ENCODE results near the gene RGS6.

DNA sequence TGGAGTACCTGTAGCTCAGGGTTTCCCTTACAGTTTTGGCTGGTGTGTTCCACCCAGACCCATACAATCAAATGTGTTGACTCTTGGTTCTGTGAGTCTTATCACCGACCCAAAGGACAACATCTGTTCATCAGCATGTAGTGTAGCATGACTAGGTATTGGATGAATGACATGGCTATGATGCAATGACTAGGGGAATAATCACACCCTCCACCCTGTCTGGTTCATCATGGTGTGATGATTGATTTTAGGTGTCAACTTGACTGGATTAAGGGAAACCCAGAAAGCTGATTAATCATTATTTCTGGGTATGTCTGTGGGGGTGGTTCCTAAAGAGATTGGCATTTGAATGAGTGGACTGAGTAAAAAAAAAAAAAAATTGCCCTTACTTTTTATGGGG, 650.4 kb downstream of the RGS6 start:
- TF ChIP-seq, protein P1, sequence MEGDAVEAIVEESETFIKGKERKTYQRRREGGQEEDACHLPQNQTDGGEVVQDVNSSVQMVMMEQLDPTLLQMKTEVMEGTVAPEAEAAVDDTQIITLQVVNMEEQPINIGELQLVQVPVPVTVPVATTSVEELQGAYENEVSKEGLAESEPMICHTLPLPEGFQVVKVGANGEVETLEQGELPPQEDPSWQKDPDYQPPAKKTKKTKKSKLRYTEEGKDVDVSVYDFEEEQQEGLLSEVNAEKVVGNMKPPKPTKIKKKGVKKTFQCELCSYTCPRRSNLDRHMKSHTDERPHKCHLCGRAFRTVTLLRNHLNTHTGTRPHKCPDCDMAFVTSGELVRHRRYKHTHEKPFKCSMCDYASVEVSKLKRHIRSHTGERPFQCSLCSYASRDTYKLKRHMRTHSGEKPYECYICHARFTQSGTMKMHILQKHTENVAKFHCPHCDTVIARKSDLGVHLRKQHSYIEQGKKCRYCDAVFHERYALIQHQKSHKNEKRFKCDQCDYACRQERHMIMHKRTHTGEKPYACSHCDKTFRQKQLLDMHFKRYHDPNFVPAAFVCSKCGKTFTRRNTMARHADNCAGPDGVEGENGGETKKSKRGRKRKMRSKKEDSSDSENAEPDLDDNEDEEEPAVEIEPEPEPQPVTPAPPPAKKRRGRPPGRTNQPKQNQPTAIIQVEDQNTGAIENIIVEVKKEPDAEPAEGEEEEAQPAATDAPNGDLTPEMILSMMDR (IDR thresholded peaks at IDR 0.05), result no peak
- no peak for TF ChIP-seq POLR2A (IDR thresholded peaks at IDR 0.05; ENCODE audit: low read depth)
